HepG2 (cell line): ENCODE measurements around the gene ADGRG6. TPM values are rescaled to one million over a fixed set of nuclear protein-coding genes. Genes with fewer than 3 reads are reported as not detected.
A peak's percentile ranks its signal among the peaks of the same experiment; 100 is the strongest.

Experiments
- AGO1 ChIP-seq: fragments of 200-400 bp; formaldehyde crosslinking; IDR thresholded peaks from 2 replicates; pipeline ENCODE4 v1.6.1; 2017; ENCODE audit warnings: mild to moderate bottlenecking, low read depth, low read length, moderate library complexity; ENCODE audit not compliant: poor library complexity, severe bottlenecking
- CBX5 ChIP-seq: sonication (generic); formaldehyde crosslinking; IDR thresholded peaks from 2 replicates; pipeline ENCODE4 v1.4.0; 2020; ENCODE audit warnings: missing genetic modification reagents, borderline replicate concordance
- CCAR2 ChIP-seq: fragments of 200-400 bp; formaldehyde crosslinking; optimal IDR thresholded peaks from 2 replicates; pipeline ENCODE3; 2018; ENCODE audit warnings: low read depth, mild to moderate bottlenecking, low read length, moderate library complexity
- DR1 ChIP-seq: sonication (generic); formaldehyde crosslinking; IDR thresholded peaks from 2 replicates; pipeline ENCODE4 v1.8.0; 2021; ENCODE audit warnings: mild to moderate bottlenecking, missing genetic modification reagents, inconsistent platforms
- DRAP1 ChIP-seq: IDR thresholded peaks from 2 replicates; pipeline ENCODE4 v1.6.1; 2016; ENCODE audit warnings: missing genetic modification reagents, missing compliant biosample characterization
- FOXO4 ChIP-seq: sonication (generic); formaldehyde crosslinking; conservative IDR thresholded peaks from 2 replicates; pipeline ENCODE4 v1.8.1; 2023; ENCODE audit warnings: missing genetic modification reagents
- FOXP1 ChIP-seq, 2 experiments: fragments of 450-650 bp in 1 of 2; IDR thresholded peaks; 2 replicates each; pipeline ENCODE4 v1.6.1; 2017 to 2018; ENCODE audit warnings: antibody characterized with exemption in 1 of 2
- GTF2F1 ChIP-seq: fragments of 150-350 bp; IDR thresholded peaks from 2 replicates; pipeline ENCODE4 v1.6.1; 2014; ENCODE audit warnings: low read length
- HMG20A ChIP-seq: IDR thresholded peaks from 2 replicates; pipeline ENCODE4 v1.6.1; 2016; ENCODE audit warnings: borderline replicate concordance
- HNRNPUL1 ChIP-seq: fragments of 200-400 bp; formaldehyde crosslinking; IDR thresholded peaks from 2 replicates; pipeline ENCODE4 v1.6.1; 2017; ENCODE audit warnings: low read depth, mild to moderate bottlenecking, low read length, moderate library complexity
- KDM4B ChIP-seq: sonication (generic); formaldehyde crosslinking; IDR thresholded peaks from 2 replicates; pipeline ENCODE4 v1.4.0; 2020; ENCODE audit warnings: missing genetic modification reagents
- MIER3 ChIP-seq: IDR thresholded peaks from 2 replicates; pipeline ENCODE4 v1.6.1; 2016; ENCODE audit warnings: missing compliant biosample characterization, borderline replicate concordance
- POLR2AphosphoS2 ChIP-seq: IDR thresholded peaks from 2 replicates; pipeline ENCODE4 v1.6.1; 2011; ENCODE audit warnings: low read depth, low read length, improper control_type of control experiment
- REPIN1 ChIP-seq: sonication (generic); formaldehyde crosslinking; IDR thresholded peaks from 2 replicates; pipeline ENCODE4 v1.8.0; 2022; ENCODE audit warnings: missing genetic modification reagents, low read depth, mild to moderate bottlenecking, borderline replicate concordance
- SRY ChIP-seq: sonication (generic); formaldehyde crosslinking; IDR thresholded peaks from 2 replicates; pipeline ENCODE4 v1.8.0; 2022; ENCODE audit warnings: mild to moderate bottlenecking, missing genetic modification reagents
- TEAD2 ChIP-seq: sonication (generic); formaldehyde crosslinking; IDR thresholded peaks from 2 replicates; pipeline ENCODE4 v1.9.0; 2021; ENCODE audit warnings: missing genetic modification reagents
- ZBTB25 ChIP-seq: IDR thresholded peaks from 2 replicates; pipeline ENCODE4 v1.6.1; 2018; ENCODE audit warnings: missing genetic modification reagents
- ZFYVE20 ChIP-seq: sonication (generic); formaldehyde crosslinking; IDR thresholded peaks from 2 replicates; pipeline ENCODE4 v1.8.0; 2023; ENCODE audit warnings: low read depth, mild to moderate bottlenecking, moderate library complexity, missing genetic modification reagents, borderline replicate concordance
- ZMYM4 ChIP-seq: sonication (generic); formaldehyde crosslinking; IDR thresholded peaks from 2 replicates; pipeline ENCODE4 v1.8.1; 2023; ENCODE audit warnings: mild to moderate bottlenecking, missing genetic modification reagents
- ZNF414 ChIP-seq: sonication (generic); formaldehyde crosslinking; IDR thresholded peaks from 2 replicates; pipeline ENCODE4 v1.5.0; 2020; ENCODE audit warnings: missing genetic modification reagents
- ZNF556 ChIP-seq: sonication (generic); formaldehyde crosslinking; IDR thresholded peaks from 2 replicates; pipeline ENCODE4 v1.4.0; 2020; ENCODE audit warnings: mild to moderate bottlenecking, missing genetic modification reagents, borderline replicate concordance
- ZNF576 ChIP-seq: sonication (generic); formaldehyde crosslinking; IDR thresholded peaks from 2 replicates; pipeline ENCODE4 v1.4.0; 2020; ENCODE audit warnings: mild to moderate bottlenecking, missing genetic modification reagents
- ZNF687 ChIP-seq: sonication (generic); formaldehyde crosslinking; IDR thresholded peaks from 2 replicates; pipeline ENCODE4 v1.5.1; 2020; ENCODE audit warnings: mild to moderate bottlenecking, missing genetic modification reagents, moderate library complexity
- polyA plus RNA-seq, 8 experiments: library from polyadenylated mRNA; depleted of rRNA in 3 of 8; stranded (reverse) in 7 of 8; unstranded in 1 of 8; fragments of >200 nt; fragmentation: Illumina TruSeq in 4 of 8; extraction: Trizol in 4 of 8; gene quantifications; 2 replicates each; pipeline versions ENCODE4 v1.2.1 to v1.2.3, GENCODE V29; 2011 to 2016; ENCODE audit warnings: low read depth in 4 of 8, missing spikeins in 1 of 8, mixed read lengths in 1 of 8; ENCODE audit not compliant: insufficient read depth in 1 of 8
- total RNA-seq, 5 experiments: library from RNA; depleted of rRNA; stranded (reverse); fragments of >200 nt; fragmentation: Illumina TruSeq; extraction: Trizol; gene quantifications; 2 replicates each; pipeline ENCODE4 v1.2.3, GENCODE V29; 2016; ENCODE audit warnings: low read depth in 1 of 5

The ADGRG6 gene
- total and polyA plus RNA-seq, 2 of the 13 experiments (the other 11 are each of a cell fraction or from before 2014, with no cell fraction given): 129 to 249 TPM

- TF ChIP-seq ZNF687 (CRISPR knock-in tag) (no peak), TEAD2 (CRISPR knock-in tag) (no peak), HNRNPUL1 (no peak), AGO1 (no peak), CCAR2 (no peak), POLR2AphosphoS2 (no peak), GTF2F1 (no peak), DR1 (CRISPR knock-in tag) (no peak), REPIN1 (CRISPR knock-in tag) (no peak), SRY (CRISPR knock-in tag) (no peak), FOXO4 (CRISPR knock-in tag) (no peak), ZNF576 (CRISPR knock-in tag) (no peak), KDM4B (no peak), FOXP1 (IDR thresholded peaks at IDR 0.05) (no peak), FOXP1 (CRISPR knock-in tag; IDR thresholded peaks at IDR 0.05) (peak; percentile 82), DRAP1 (CRISPR knock-in tag) (no peak), ZNF414 (no peak), MIER3 (CRISPR knock-in tag) (no peak), HMG20A (CRISPR knock-in tag) (peak; percentile 95), ZNF556 (CRISPR knock-in tag) (no peak), CBX5 (CRISPR knock-in tag) (no peak), ZBTB25 (peak; percentile 81), ZFYVE20 (CRISPR knock-in tag) (no peak), ZMYM4 (CRISPR knock-in tag) (peak; percentile 93)
Measured at GRCh38 chr6:142349215-142349823, 47.5 kb downstream of the ADGRG6 start (continued).
